Epithelial cell of proximal tubule (primary cell): ENCODE data around the gene METTL24. TPM values are rescaled to one million over a fixed set of nuclear protein-coding genes. Genes with fewer than 3 reads are reported as not detected.

ENCODE experiments used
- DNase-seq: peaks from one replicate; pipeline ENCODE4 v3.0.0-alpha.2; 2011; ENCODE audit warnings: low read depth
- H3K4me3 ChIP-seq: 2 replicates; pipeline ENCODE4 v1.5.1; 2011; ENCODE audit warnings: low read depth, mild to moderate bottlenecking, low read length
- total RNA-seq: library from RNA; depleted of rRNA; stranded (reverse); fragments of >200 nt; gene quantifications from 2 replicates; pipeline ENCODE4 v1.2.3, GENCODE V29; 2015
- TF ChIP-seq, protein P1 (sequence below): conservative IDR thresholded peaks from 2 replicates; pipeline ENCODE4 v1.5.1; 2012; ENCODE audit warnings: low read depth, mild to moderate bottlenecking, low read length

The METTL24 gene
- total RNA-seq, 1 donor from 2014 or later, result 0.69 TPM

DNA sequence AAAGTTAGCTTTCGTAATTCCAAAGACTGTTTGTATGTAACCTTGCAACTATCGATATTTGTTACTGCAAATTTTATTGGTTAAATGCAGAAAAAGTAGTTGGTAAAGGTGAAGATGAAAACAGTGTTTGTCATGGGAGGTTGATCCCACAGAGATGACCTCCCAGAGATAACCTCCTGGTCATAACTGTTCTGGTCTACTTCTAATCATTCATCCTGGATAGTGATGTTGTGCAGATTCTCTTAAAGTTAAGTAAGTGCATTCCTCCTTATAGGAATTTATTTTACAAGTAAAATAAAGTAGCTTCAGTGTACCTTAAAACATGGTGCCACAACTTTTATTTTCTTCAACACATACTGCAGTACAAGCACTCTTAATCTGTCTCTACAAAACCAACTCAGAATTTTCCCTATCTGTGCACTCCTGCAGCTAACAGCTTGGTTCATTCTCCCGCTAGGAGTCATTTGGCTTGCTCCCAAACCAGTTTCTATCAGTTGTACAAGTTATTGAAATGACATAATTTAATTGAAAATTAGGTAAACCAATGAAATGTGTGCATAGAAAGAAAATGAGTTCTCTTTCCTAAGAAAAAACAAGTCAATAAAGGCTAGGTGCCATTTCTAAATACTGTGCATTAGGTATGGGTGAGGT is 19.2 kb downstream of the METTL24 start:
- TF ChIP-seq, protein P1, sequence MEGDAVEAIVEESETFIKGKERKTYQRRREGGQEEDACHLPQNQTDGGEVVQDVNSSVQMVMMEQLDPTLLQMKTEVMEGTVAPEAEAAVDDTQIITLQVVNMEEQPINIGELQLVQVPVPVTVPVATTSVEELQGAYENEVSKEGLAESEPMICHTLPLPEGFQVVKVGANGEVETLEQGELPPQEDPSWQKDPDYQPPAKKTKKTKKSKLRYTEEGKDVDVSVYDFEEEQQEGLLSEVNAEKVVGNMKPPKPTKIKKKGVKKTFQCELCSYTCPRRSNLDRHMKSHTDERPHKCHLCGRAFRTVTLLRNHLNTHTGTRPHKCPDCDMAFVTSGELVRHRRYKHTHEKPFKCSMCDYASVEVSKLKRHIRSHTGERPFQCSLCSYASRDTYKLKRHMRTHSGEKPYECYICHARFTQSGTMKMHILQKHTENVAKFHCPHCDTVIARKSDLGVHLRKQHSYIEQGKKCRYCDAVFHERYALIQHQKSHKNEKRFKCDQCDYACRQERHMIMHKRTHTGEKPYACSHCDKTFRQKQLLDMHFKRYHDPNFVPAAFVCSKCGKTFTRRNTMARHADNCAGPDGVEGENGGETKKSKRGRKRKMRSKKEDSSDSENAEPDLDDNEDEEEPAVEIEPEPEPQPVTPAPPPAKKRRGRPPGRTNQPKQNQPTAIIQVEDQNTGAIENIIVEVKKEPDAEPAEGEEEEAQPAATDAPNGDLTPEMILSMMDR, result no peak
- no peak for DNase-seq
- no peak overlapping the region for H3K4me3 ChIP-seq

DNA sequence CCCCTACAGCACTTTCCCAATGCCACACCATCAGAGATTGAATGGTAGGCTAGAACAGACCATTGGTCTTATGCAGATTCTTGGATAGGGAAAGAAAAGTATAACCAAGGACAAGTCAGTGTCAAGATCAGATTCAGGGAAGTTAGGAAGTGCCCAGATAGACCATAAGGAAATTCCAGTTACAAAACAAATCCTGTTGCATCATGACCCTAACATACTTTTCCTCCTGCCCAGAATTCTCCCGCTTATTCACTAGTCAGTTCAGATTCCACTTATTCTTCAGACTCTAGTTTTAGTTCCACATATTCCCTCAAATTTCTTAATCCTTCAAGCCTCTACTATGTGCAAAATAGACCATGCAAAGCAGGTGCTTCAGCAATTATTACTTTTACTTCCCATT is 20.7 kb downstream of the METTL24 start:
- no peak overlapping the region for H3K4me3 ChIP-seq
- DNase-seq, result no peak
- TF ChIP-seq, protein P1, result no peak

DNA sequence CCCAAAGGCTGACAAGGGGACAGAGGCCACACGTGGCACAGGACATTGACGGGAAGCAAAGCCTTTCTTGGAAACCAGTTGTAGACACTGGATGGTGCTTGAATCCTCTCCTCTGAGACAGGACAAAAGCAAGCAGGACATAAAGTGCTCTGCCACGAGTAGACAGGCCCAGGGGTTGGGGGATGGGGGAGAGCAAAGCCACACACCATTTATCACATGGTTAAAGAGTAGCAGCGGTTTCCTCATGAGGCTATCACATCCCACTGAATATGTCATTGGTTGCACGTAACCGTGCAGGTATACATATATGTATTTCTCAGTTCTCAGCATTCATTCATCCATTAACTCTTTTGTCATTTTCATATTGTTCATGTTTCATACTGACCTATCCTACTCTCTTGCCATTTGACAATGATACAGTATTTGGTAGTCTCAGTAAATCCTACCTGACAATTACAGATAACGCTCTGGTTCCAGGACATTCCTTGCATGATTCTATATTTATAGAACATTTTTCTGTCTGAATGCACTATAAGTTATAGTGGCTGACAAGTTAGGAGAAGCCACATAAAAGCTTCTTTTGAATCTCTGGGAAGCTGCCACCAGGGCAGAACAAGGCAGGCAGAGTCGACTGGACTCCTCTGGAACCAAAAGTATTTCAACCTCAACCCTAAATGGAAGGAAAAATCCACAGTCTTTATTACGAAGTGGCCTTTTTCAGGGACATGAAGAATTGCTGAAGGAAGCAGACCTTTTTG is 23.5 kb downstream of the METTL24 start:
- H3K4me3 ChIP-seq, result no peak overlapping the region
- TF ChIP-seq, protein P1, result no peak
- no peak for DNase-seq

DNA sequence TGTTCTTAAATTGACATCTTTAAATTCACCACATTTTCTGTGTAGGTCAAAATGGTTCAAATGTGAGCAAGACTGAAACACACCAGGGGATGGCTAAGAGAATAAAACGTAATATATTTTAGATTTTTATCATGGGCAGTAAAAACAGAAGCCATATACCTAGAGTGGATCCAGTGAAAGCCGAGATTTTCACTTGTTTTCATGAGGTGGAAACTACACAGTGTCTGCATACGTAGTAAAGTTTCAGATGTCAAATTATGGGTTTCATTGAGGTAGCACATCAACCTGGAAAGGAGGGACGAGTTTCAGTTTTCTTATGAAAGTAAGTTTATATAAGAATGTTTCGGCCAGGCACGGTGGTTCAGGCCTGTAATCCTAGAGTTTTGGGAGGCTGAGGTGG is 25.9 kb downstream of the METTL24 start:
- H3K4me3 ChIP-seq, result no peak overlapping the region
- TF ChIP-seq, protein P1, result no peak
- DNase-seq, result no peak

DNA sequence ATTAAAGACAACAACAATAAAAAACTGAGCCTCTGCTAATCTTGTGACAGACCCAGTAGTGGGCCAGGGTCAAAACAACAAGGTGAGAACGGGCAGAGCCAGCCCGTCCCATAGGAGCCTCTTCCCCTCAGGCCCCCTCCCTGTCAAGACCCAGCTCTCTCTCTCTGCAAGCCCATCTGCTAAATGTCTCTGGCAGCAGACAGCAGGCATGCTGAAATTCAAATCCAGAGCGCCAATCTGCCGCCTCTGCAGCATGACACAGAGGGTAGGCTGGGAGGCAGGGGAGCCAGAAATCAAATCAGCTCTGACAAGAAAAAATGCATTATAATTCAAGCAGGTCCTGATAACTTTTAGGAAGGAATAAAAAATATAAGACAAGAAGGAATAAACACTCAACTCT is 26.3 kb downstream of the METTL24 start:
- no peak for DNase-seq
- TF ChIP-seq, protein P1, result no peak
- no peak overlapping the region for H3K4me3 ChIP-seq

- no peak overlapping the region for H3K4me3 ChIP-seq
- no peak for DNase-seq
- TF ChIP-seq, protein P1, result no peak
Observed at GRCh38 chr6:110331390-110331789, 26.8 kb downstream of the METTL24 start.
